ENCODE data around the gene CYFIP2.

CYFIP2 gene

DNA sequence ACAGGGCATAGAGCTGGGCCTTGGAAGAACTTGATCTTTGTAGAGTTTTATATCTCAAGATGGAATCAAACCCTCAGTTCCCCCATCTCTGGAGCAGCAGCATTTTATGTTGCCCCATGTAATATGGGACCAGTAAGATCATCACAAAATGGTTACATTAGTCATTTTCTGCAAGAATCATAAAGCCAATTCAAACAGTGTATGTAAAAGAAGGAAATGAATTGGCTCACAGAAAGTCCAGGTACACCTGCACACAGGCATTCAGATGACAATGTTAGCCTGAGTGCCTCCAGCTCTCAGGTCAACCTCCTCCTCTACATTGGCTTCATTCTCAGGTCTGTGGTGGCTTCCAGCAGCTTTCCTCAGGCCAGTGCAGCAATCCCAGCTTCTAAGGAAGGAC is 35.1 kb downstream of the CYFIP2 start:
- H3K27ac Mint-ChIP-seq = no peak overlapping the region
- no peaks in the 10 kb centered on the region for H3K27me3 Mint-ChIP-seq (ENCODE audit: low read depth)
- H3K4me1 Mint-ChIP-seq = peaks cover 4% of the 10 kb centered on the region
- peaks cover 21% of the 10 kb centered on the region for H3K36me3 Mint-ChIP-seq (ENCODE audit: low read depth)
- no peak overlapping the region for H3K4me3 Mint-ChIP-seq
- TF ChIP-seq, protein P1, sequence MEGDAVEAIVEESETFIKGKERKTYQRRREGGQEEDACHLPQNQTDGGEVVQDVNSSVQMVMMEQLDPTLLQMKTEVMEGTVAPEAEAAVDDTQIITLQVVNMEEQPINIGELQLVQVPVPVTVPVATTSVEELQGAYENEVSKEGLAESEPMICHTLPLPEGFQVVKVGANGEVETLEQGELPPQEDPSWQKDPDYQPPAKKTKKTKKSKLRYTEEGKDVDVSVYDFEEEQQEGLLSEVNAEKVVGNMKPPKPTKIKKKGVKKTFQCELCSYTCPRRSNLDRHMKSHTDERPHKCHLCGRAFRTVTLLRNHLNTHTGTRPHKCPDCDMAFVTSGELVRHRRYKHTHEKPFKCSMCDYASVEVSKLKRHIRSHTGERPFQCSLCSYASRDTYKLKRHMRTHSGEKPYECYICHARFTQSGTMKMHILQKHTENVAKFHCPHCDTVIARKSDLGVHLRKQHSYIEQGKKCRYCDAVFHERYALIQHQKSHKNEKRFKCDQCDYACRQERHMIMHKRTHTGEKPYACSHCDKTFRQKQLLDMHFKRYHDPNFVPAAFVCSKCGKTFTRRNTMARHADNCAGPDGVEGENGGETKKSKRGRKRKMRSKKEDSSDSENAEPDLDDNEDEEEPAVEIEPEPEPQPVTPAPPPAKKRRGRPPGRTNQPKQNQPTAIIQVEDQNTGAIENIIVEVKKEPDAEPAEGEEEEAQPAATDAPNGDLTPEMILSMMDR (IDR thresholded peaks at IDR 0.05; ENCODE audit: unreplicated experiment in 3 of 3) = no peak
- peaks cover 3% of the 10 kb centered on the region for H3K9me3 Mint-ChIP-seq

DNA sequence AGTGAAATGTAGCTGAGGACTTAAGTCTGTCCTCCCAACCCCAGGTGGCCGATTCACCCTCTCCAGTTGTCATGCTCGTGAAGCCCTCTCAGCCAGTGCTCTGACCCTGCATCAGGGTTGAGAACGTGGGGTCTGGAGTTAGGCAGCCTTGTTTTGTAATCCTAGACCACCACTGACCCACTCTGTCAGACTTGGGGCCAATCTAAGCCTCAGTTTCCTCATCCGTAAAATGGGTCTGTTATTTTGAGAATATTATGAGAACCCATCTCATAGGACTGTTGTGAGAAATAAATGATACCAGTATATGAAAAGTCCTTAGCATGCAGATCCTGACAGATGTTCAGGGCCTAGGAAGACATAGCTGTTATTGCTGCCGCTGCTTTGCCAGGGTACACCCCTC is 37.1 kb downstream of the CYFIP2 start:
- no peak overlapping the region for H3K4me3 Mint-ChIP-seq
- H3K27me3 Mint-ChIP-seq (ENCODE audit: low read depth) = no peaks in the 10 kb centered on the region
- no peak overlapping the region for H3K27ac Mint-ChIP-seq
- peaks cover 5% of the 10 kb centered on the region for H3K4me1 Mint-ChIP-seq
- H3K9me3 Mint-ChIP-seq = peaks cover 3% of the 10 kb centered on the region
- TF ChIP-seq, protein P1 (IDR thresholded peaks at IDR 0.05; ENCODE audit: unreplicated experiment in 3 of 3) = no peak
- peaks cover 14% of the 10 kb centered on the region for H3K36me3 Mint-ChIP-seq (ENCODE audit: low read depth)

GRCh38 chr5:157303667-157304327 is 37.9 kb downstream of the CYFIP2 start:
- Mint-ChIP-seq H3K4me1 (peaks cover 5% of the 10 kb centered on the region), H3K27ac (no peak overlapping the region), H3K9me3 (peaks cover 3% of the 10 kb centered on the region), H3K27me3 (ENCODE audit: low read depth) (no peaks in the 10 kb centered on the region), H3K4me3 (no peak overlapping the region), H3K36me3 (ENCODE audit: low read depth) (peaks cover 10% of the 10 kb centered on the region)
- TF ChIP-seq, protein P1 (IDR thresholded peaks at IDR 0.05; ENCODE audit: unreplicated experiment in 3 of 3) = no peak

- Mint-ChIP-seq H3K36me3 (ENCODE audit: low read depth) (no peaks in the 10 kb centered on the region), H3K4me3 (no peak overlapping the region), H3K27ac (no peak overlapping the region), H3K9me3 (no peaks in the 10 kb centered on the region), H3K27me3 (ENCODE audit: low read depth) (no peaks in the 10 kb centered on the region), H3K4me1 (peaks cover 5% of the 10 kb centered on the region)
- TF ChIP-seq, protein P1 (IDR thresholded peaks at IDR 0.05; ENCODE audit: unreplicated experiment in 3 of 3) = no peak
Observed at GRCh38 chr5:157306081-157306480, 40.2 kb downstream of the CYFIP2 start.

DNA sequence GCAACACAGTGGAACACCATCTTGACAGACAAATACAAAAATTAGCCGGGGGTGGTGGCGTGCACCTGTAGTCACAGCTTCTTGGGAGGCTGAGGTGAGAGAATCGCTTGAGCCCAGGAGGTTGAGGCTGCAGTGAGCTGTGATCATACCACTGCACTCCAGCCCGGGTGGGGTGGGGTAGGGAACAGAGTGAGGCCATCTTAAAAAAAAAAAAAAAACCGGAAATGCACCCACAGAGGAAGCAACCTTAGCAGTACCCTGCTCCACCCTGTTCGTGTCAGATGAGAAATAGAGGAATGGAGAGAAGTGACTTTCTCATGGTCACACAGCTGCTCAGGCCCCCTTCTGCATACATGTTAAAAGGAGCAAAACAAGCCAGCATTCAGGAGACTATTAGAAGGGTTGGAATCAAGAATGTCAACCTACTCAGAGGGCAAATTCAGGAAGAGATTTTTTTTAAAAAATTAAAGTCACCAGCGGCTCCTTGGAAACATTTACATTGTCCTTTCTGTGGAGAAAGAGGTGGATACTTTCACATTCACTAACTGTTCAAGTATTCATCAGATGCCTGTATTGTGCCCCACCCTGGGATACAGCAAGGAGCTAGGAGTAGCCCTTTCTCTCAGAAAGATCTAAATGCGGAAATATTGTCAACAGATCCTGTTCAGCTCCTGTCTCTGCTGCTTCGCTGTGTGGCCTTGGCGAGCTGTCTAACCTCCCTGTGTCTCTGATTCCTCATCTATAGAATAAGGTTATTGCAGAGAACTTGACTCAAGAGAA is 41.0 kb downstream of the CYFIP2 start:
- Mint-ChIP-seq H3K27me3 (ENCODE audit: low read depth) (no peaks in the 10 kb centered on the region), H3K27ac (no peak overlapping the region), H3K4me1 (peaks cover 5% of the 10 kb centered on the region), H3K9me3 (no peaks in the 10 kb centered on the region), H3K4me3 (no peak overlapping the region), H3K36me3 (ENCODE audit: low read depth) (no peaks in the 10 kb centered on the region)
- TF ChIP-seq, protein P1 (IDR thresholded peaks at IDR 0.05; ENCODE audit: unreplicated experiment in 3 of 3) = no peak
